CD4-positive, alpha-beta T cell treated with Interleukin-4 for 4 hours (primary cell): ENCODE measurements around the gene ARMH3.
A peak's percentile ranks its signal among the peaks of the same experiment; 100 is the strongest.

Source experiments
- DNase-seq: peaks from one replicate; pipeline ENCODE4 v3.0.0-alpha.2; 2020

The ARMH3 gene

GRCh38 chr10:101850749-101851148, 205.2 kb downstream of the ARMH3 start:
- DNase-seq = no peak

GRCh38 chr10:101848894-101849351, 207.1 kb downstream of the ARMH3 start:
- no peak for DNase-seq

- DNase-seq = no peak
Measured at GRCh38 chr10:101848408-101848807, 207.6 kb downstream of the ARMH3 start.

- no peak for DNase-seq
Measured at GRCh38 chr10:101845893-101846292, 210.1 kb downstream of the ARMH3 start.

GRCh38 chr10:101843032-101844021, 212.6 kb downstream of the ARMH3 start, which contains the start of gene KCNIP2:
Gene KCNIP2 (minus strand): TSS chr10:101843800. CDS start chr10:101843568, 232 bp downstream.
- DNase-seq = peak; percentile 45

- no peak for DNase-seq
Measured at GRCh38 chr10:101841826-101842225, 214.1 kb downstream of the ARMH3 start.

- DNase-seq = peak; percentile 75
Measured at GRCh38 chr10:101840741-101841453, 215.1 kb downstream of the ARMH3 start.

GRCh38 chr10:101840102-101840684, 215.8 kb downstream of the ARMH3 start:
- DNase-seq = peak; percentile 28

- peak; percentile 53 for DNase-seq
Measured at GRCh38 chr10:101839416-101840063, 216.4 kb downstream of the ARMH3 start.

- DNase-seq = no peak
Measured at GRCh38 chr10:101839002-101839401, 217.0 kb downstream of the ARMH3 start.

GRCh38 chr10:101838416-101838970, 217.5 kb downstream of the ARMH3 start:
- DNase-seq = no peak

GRCh38 chr10:101837748-101838147, 218.2 kb downstream of the ARMH3 start:
- DNase-seq = no peak

- no peak for DNase-seq
Measured at GRCh38 chr10:101835362-101835761, 220.6 kb downstream of the ARMH3 start.

GRCh38 chr10:101834341-101834740, 221.6 kb downstream of the ARMH3 start:
- no peak for DNase-seq

- no peak for DNase-seq
Measured at GRCh38 chr10:101833466-101833865, 222.5 kb downstream of the ARMH3 start.

- DNase-seq = no peak
Measured at GRCh38 chr10:101832325-101832771, 223.6 kb downstream of the ARMH3 start.

- no peak for DNase-seq
Measured at GRCh38 chr10:101831169-101831811, 224.7 kb downstream of the ARMH3 start.

GRCh38 chr10:101830322-101831168, 225.4 kb downstream of the ARMH3 start:
- DNase-seq = peak; percentile 96

- peak; percentile 57 for DNase-seq
Measured at GRCh38 chr10:101829561-101830315, 226.2 kb downstream of the ARMH3 start.
